Kidney capillary endothelial cell (primary cell): ENCODE results near the gene JOSD1.

Experiments
- DNase-seq: peaks from one replicate; pipeline ENCODE4 v3.0.0-alpha.2; 2018; ENCODE audit warnings: low spot score

JOSD1 gene

GRCh38 chr22:38712486-38713207, 11.9 kb upstream of the JOSD1 start:
- no peak for DNase-seq

DNA sequence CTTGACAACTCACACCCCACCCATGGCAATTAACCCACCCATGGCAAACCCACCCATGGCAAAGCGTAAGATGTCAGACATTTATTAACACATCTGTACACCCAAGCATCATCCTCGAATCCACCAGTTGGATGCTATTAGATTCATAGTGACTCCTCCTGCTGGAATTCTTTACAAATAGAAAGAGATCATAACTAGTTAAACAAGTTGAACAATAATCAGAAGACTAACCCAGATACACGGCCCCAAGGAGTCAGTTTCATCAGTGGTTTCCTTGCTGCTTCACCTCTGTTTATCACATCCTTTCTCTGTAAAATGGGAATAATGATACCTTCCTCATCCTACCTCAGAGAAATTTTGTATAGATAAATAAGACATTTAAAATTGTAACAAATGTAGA, 10.1 kb upstream of the JOSD1 start:
- DNase-seq, result no peak

- DNase-seq, result no peak
These were observed 9.6 kb upstream of the JOSD1 start for GRCh38 chr22:38710351-38710750.

GRCh38 chr22:38709306-38709705, 8.6 kb upstream of the JOSD1 start:
- DNase-seq, result no peak

DNA sequence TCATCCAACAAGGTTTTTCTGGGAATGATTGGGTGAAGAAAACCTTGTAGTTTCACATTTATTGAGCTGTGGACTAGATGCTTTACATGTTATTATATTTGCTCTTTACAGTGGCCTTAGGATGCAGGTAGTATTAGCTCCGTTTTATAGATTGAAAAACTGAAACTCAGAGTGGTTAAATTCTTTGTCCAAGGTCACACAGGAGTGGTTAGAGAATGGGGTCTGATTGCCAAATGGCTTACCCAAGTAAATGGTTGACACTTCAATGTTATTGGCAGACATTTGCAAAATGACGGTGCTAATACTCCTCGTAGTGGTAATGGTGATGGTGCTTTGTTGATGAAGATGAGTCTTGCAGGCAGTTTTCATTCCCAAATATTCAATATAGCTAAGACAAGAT, 7.2 kb upstream of the JOSD1 start:
- no peak for DNase-seq

DNA sequence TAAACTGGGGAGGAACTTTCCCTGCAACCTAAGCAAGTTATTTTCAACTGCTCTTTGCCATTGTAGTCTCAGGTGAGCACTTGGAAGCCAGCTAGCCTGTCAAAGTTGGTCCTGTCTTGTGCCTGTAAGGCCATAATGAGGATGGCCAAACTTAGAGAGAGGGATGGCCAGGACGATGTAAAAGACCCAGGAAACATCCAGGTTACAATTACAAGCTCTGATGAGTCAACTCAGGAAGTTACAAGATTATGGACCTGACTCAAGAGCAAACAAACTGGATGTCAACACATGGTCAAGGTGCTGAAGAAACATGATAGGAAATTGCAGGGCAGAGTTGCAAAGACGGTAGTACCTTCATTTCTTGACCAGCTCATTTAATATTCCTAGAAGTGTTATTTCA, 6.6 kb upstream of the JOSD1 start:
- DNase-seq, result no peak

DNA sequence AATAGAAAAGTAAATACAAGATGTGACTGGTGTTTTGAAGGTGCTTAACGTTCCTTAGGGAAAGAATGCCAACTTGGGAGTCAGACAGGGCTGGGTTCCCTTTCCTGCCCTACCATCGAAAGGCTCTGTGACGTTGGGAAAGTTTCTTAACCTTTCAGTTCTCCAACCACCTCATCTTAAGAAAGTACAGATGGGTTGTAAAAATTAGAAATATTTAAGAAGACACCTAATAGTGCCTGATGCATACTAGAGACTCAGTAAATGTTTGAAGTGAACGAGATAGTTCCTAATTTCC, 6.1 kb upstream of the JOSD1 start:
- DNase-seq, result no peak

DNA sequence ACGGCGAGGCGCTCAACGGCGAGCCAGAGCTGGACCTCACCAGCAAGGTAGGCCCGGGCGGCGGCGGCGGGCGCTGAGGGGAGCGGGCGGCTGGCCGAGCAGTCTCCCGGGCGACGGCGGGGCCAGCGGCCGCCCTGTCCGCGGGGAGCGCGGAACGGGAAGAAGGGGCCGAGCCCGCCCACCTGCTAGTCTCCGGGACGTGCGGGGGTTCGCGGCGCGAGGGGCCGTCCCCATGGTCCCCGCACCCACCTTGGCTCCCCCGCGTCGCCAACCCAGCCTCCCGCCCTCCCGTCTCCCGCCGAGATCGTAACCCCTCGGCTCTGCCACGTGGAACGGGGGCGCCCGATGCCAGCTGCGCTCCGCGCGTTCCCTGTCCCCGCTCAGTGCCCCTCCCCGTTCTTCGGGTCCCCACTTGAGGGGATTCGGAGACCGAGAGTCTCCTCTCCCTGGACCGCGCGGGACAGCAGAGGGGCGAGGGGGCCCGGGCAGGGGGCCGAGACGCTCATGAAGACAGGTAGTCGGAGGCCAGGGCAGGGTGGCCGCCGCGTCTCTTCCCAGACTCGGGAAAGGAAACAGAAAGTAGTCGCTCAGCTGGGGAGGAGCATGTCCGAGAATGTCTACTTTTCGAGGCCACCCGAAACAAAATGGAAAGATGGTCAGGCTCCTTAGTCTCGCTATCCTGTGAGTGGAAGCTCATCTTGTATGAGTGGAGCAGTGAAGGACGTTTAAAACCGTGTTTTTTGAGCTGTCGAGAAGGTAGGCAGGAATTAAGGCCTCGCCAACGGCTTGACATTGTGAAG, 5.6 kb upstream of the JOSD1 start:
- DNase-seq, result no peak

DNA sequence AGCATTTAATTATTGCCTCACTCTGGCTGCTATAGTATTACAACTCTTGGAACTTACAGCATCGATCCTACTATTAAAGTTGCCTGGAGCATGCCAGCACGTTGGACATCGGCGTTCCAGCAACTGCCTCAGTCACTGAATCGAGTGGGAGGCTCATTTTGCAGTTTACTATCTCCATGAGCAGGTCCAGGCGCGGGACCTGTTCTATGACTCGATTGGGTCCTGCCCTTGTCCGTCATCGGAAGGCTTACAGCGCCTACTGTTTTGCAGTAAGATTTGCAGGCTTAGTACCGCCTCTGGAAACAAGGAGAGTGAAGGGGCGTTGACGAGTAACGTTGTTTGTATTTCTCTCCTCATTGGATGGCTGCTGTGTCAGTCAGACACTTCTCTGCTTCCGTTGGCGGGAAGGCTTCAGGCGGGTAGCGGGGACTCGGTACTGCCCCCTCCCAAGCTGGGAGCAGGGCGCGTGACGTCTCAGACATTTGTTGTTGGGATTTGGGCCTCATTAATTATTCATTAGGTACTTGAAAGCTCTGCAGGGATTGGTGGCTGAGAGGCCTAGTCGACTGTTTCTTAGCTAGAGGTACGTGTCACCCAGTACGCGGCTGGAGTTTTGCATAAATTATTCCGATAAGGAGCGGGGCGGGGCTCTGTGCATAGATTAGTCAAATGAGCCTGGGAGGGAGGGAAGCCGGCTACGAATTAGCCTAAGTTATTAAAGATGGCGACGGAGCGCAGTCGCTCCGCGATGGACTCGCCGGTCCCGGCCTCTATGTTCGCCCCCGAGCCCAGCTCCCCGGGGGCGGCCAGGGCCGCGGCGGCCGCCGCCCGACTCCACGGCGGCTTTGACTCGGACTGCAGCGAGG, 4.7 kb upstream of the JOSD1 start, which contains the start of gene GTPBP1:
Gene GTPBP1 (plus strand): TSS at position 710 of the 866 bp plus-strand sequence. CDS start 12 bp downstream, at position 722.
- peak; percentile 100 for DNase-seq

- DNase-seq, result no peak
These were observed 4.0 kb upstream of the JOSD1 start for GRCh38 chr22:38704654-38705234.

- DNase-seq, result no peak
These were observed 414 bp downstream of the JOSD1 start for GRCh38 chr22:38700270-38700788.

DNA sequence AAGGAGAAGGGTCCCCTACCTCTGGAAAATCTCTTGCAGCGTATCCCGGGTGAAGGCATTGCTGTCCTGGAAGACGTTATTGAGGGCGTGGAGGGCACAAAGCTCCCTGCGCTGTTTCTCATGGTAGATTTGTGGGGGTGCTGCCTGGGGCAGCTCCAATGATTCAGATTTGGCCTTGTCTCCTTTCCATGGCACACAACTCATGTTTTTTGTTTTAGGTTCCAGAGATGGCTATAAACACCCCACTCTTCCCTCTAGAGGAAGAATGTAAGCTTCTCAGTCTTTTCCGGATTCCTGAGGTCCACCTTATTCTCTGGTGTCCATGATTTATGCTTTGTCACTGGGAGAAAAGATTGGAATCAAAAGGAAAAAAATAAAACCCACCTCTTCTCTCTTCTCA, 959 bp downstream of the JOSD1 start:
- DNase-seq, result no peak

DNA sequence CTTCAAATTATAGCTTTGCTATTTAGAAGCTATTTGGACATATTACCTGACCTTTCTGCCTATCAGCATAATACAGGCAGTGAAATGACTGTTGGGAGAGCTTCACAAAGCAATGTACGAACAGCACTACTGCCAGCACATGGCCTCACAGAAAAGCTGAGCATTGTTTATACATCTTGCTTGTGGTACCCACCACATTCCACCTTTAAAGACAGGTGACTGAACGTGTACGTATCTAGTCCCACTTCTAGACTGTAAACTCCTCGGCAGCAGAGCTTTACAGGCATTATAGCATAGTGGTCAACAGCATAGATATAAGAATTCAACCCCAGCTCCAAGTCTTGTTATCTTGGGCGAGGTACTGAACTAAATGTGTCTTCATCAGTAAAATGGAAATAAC, 1.6 kb downstream of the JOSD1 start:
- no peak for DNase-seq

DNA sequence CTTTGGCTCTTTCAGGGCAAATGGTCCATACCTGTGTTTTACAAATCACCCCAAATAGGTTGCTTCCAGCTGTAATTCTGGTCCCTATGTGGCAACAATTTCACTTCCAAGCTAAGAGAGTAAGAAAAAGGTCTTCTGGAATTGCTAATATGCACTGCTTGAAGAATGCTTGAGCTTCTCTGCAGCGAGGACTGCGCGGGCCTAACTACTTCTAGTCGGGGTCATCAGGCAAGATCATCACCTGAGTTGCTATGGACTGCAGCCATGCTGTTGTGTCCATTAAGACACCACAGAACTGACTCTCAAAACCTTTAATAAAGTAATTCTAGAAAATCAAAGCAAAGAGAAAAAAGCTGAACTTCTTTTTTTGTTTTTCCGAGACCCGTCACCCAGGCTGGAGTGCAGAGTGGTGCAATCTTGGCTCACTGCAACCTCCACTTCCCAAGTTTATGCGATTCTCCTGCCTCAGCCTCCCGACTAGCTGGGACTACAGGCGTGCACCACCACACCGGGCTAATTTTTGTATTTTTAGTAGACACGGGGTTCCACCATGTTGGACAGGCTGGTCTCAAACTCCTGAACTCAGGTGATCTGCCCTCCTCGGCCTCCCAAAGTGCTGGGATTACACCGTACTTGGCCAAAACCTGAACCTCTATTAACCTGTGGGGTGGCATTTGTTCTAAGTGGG, 2.2 kb downstream of the JOSD1 start:
- no peak for DNase-seq

GRCh38 chr22:38697425-38698089, 3.2 kb downstream of the JOSD1 start:
- no peak for DNase-seq

DNA sequence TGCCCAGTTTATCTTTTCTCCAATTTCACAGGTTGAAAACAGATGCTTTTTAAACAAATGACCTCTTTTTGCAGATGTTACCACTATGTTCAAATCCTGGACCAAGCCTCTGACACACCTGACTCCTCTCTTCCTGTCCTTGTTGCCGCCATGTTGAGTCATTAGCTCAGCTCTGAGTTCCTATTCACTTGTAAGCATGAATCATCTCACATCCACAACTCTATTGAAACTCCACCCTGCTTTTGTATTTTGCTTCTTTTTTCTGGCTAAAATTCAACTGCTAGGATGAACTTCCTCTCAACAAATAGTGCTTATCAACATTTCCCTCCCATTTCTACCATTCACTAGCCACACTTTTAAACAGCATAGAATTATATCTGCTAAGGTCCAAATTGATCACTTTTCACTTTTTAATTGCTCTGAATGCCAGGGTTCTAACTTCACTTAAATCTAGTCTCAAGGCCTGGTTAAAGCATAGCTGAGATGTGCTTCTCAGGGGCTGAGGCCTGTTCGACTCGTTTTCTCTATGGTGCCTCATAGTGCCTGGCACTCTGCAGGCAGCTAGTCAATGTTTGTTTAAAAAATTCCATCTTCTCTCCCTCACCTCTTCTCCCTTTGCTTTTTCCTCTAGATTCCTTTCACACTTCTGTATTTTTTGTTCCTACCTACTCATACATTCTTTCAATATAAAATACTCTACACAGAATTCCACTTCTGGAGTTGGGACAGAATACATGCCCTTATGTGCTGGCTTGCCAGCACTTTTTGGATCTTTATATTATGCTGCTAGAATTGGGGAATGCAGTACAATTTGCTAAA, 3.9 kb downstream of the JOSD1 start:
- DNase-seq, result peak; percentile 88

DNA sequence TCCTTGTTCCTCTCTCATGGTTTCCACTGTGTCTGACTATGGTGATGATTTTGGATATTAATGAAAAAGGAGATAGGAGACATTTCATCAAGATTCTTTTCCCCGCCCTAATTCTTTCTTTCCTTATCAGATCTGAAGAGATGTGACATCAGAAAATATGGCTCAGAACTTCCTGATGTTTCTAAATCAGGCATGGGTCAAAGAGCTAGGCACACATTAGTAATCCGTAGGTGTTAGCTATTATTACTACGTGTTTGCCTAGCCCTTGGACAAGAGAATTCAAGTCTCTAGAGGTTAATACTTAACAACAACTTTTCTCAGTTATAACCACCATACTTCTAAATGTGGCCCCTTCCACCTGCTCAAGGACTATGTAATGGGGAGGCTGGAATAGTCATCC, 5.8 kb downstream of the JOSD1 start:
- no peak for DNase-seq

GRCh38 chr22:38694049-38694448, 6.7 kb downstream of the JOSD1 start:
- no peak for DNase-seq

DNA sequence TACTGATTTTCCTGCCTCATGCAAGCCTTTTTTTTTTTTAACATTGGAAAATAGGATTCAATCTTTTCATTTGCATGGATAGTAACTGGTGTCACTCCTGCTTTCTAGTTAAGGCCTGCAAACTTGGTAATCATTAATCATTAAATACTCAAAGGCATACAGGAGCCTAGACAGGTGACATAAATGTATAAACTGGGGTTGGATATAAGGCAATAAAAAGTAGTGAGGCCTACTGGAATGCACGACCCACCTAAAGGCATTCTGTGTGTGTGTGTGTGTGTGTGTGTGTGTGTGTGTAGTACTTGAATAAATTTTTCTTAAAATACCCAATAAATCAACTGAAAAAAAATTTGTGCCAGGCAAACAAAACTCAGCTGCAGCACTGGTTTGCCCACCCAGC, 11.1 kb downstream of the JOSD1 start:
- no peak for DNase-seq

DNA sequence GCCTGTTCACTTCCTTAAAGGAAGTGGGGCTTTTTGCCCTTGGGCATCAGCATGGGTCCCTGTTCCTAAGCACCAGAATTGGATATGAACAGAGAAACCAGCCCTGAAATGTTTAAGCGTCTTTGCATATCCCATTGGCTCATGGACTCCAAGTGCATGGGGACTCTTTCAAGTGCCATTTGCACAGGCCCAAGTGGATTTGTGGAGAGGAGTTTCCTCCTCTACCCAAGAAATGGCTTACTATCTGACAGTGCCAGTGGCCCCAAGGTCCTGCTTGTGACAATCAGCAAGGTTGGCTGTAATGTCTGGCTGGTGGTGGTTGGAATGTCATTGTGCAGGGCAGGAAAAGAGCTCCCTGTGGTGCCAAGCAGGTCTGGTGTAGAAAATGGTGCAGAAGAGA, 15.0 kb downstream of the JOSD1 start:
- no peak for DNase-seq
